ENCODE results near the gene SLC6A13.

Gene SLC6A13

DNA sequence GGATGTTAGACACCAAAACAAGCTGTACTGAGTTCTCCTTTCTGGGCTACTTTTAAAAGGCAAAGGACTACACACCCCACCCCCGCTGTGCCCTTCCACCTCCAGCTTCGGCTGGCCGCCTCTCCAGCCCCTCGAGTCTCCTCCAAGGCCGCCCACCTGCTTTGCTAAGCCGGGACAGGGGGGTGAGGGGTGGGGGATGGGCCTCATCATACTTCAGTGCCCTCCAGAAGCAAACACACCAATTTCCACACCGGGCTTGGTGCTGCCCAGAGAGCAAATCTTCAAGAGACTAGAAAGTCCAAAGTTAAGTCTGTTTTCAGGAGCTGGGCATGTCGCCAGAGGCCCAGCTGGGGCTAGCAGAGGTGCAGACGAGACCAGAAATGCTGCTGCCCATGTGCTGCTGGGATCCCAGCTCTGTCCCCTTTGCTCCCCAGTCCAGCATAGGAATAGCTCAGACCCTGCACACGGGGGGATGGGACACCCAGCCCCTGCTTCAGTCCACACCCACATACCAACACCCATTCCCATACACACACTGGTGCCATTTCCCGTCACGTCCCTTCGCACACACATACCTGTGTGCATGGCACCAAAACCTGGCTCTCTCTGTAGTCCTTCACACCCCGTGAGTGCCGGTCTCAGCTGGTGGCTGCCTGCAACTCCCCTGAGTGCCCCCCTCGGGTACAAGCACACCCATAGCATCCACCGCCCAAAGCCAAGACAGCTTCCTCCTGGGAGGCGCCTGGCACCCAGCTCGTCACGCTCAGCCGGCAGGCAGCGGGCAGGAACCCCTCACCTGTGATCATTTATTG lies 49.7 kb downstream of the SLC6A13 start:
- H3K4me3 ChIP-seq (ENCODE audit: low read length): no peak overlapping the region
- no peaks in the 10 kb centered on the region for H3K9me3 ChIP-seq (ENCODE audit: control insufficient read depth, low read length)
- peak; percentile 16 for DNase-seq (ENCODE audit: low read depth)
- H3K4me1 ChIP-seq (ENCODE audit: control insufficient read depth, insufficient read depth, low read length): peaks cover 10% of the 10 kb centered on the region
- H3K36me3 ChIP-seq (ENCODE audit: control insufficient read depth, insufficient read depth, low read length, severe bottlenecking): no peaks in the 10 kb centered on the region
- H3K9ac ChIP-seq (ENCODE audit: low read length): no peak overlapping the region
- H3K27me3 ChIP-seq (replicated peaks; ENCODE audit: control insufficient read depth, insufficient read depth, low read length): peaks cover 55% of the 10 kb centered on the region

DNA sequence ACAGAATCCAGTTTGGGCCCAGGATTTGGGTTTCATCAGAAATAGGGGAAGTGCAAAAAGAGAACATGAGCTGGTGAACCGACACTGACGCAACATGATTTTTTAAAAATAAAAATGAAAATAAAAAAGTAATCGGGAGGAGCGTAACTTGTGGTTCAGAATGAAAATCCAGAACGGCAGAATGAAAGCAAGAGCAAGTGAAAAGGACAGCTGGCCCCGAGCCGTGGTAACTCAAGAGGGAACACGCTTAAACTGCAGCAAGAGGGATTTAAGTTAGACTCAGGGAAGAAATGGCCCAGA lies 50.3 kb downstream of the SLC6A13 start:
- DNase-seq (ENCODE audit: low read depth): no peak
- no peak overlapping the region for H3K4me3 ChIP-seq (ENCODE audit: low read length)
- peaks cover 10% of the 10 kb centered on the region for H3K4me1 ChIP-seq (ENCODE audit: control insufficient read depth, insufficient read depth, low read length)
- H3K9me3 ChIP-seq (ENCODE audit: control insufficient read depth, low read length): no peaks in the 10 kb centered on the region
- peaks cover 58% of the 10 kb centered on the region for H3K27me3 ChIP-seq (replicated peaks; ENCODE audit: control insufficient read depth, insufficient read depth, low read length)
- H3K36me3 ChIP-seq (ENCODE audit: control insufficient read depth, insufficient read depth, low read length, severe bottlenecking): no peaks in the 10 kb centered on the region
- no peak overlapping the region for H3K9ac ChIP-seq (ENCODE audit: low read length)

- H3K36me3 ChIP-seq (ENCODE audit: control insufficient read depth, insufficient read depth, low read length, severe bottlenecking): no peaks in the 10 kb centered on the region
- peaks cover 10% of the 10 kb centered on the region for H3K4me1 ChIP-seq (ENCODE audit: control insufficient read depth, insufficient read depth, low read length)
- H3K4me3 ChIP-seq (ENCODE audit: low read length): no peak overlapping the region
- peaks cover 59% of the 10 kb centered on the region for H3K27me3 ChIP-seq (replicated peaks; ENCODE audit: control insufficient read depth, insufficient read depth, low read length)
- no peak for DNase-seq (ENCODE audit: low read depth)
- no peak overlapping the region for H3K9ac ChIP-seq (ENCODE audit: low read length)
- no peaks in the 10 kb centered on the region for H3K9me3 ChIP-seq (ENCODE audit: control insufficient read depth, low read length)
Observed at GRCh38 chr12:211639-212414, 50.8 kb downstream of the SLC6A13 start.

DNA sequence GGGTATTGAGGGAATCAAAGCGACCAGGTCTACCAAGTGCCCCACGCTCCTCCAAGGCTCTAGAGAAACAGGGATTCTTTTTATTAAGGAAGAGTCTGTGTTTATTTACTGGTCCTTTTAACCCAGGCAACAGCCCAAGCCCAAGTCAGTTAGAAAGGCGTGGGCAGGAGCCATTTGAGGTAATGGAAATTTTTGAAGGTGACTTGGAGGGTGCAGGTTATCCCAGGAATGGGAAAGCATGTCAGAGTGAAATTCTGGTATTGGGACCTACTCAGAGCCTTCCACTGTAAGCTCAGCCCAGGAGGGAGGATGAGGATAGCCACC lies 51.5 kb downstream of the SLC6A13 start:
- H3K9ac ChIP-seq (ENCODE audit: low read length): no peak overlapping the region
- peaks cover 62% of the 10 kb centered on the region for H3K27me3 ChIP-seq (replicated peaks; ENCODE audit: control insufficient read depth, insufficient read depth, low read length)
- no peak for DNase-seq (ENCODE audit: low read depth)
- no peaks in the 10 kb centered on the region for H3K9me3 ChIP-seq (ENCODE audit: control insufficient read depth, low read length)
- H3K4me1 ChIP-seq (ENCODE audit: control insufficient read depth, insufficient read depth, low read length): peaks cover 10% of the 10 kb centered on the region
- no peak overlapping the region for H3K4me3 ChIP-seq (ENCODE audit: low read length)
- no peaks in the 10 kb centered on the region for H3K36me3 ChIP-seq (ENCODE audit: control insufficient read depth, insufficient read depth, low read length, severe bottlenecking)

- H3K27me3 ChIP-seq (replicated peaks; ENCODE audit: control insufficient read depth, insufficient read depth, low read length): peaks cover 62% of the 10 kb centered on the region
- peaks cover 10% of the 10 kb centered on the region for H3K4me1 ChIP-seq (ENCODE audit: control insufficient read depth, insufficient read depth, low read length)
- no peak overlapping the region for H3K4me3 ChIP-seq (ENCODE audit: low read length)
- H3K9ac ChIP-seq (ENCODE audit: low read length): no peak overlapping the region
- H3K36me3 ChIP-seq (ENCODE audit: control insufficient read depth, insufficient read depth, low read length, severe bottlenecking): no peaks in the 10 kb centered on the region
- H3K9me3 ChIP-seq (ENCODE audit: control insufficient read depth, low read length): no peaks in the 10 kb centered on the region
- no peak for DNase-seq (ENCODE audit: low read depth)
Observed at GRCh38 chr12:210277-211141, 52.1 kb downstream of the SLC6A13 start.

DNA sequence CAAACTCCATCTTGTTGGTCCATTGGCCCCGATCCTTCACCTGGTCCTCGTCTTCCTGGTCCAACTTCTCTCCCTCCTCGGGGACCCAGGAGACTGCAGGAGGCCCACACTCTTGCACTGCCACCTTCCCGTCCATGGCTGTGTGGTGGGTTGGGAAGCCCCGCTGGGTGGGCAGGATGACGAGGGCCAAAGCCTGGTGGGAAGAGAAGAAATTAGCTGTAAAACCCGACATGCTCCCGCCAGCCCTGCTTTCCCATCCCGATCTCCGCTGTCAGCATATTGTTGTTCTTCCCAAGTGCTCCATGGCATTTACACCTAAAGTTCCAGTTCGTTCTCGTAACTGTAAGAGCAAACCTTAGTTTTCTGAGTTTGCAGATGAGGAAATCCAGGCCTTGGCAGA lies 52.8 kb downstream of the SLC6A13 start:
- H3K9ac ChIP-seq (ENCODE audit: low read length): no peak overlapping the region
- no peaks in the 10 kb centered on the region for H3K9me3 ChIP-seq (ENCODE audit: control insufficient read depth, low read length)
- DNase-seq (ENCODE audit: low read depth): no peak
- no peaks in the 10 kb centered on the region for H3K36me3 ChIP-seq (ENCODE audit: control insufficient read depth, insufficient read depth, low read length, severe bottlenecking)
- no peak overlapping the region for H3K4me3 ChIP-seq (ENCODE audit: low read length)
- peaks cover 10% of the 10 kb centered on the region for H3K4me1 ChIP-seq (ENCODE audit: control insufficient read depth, insufficient read depth, low read length)
- H3K27me3 ChIP-seq (replicated peaks; ENCODE audit: control insufficient read depth, insufficient read depth, low read length): peaks cover 62% of the 10 kb centered on the region

DNA sequence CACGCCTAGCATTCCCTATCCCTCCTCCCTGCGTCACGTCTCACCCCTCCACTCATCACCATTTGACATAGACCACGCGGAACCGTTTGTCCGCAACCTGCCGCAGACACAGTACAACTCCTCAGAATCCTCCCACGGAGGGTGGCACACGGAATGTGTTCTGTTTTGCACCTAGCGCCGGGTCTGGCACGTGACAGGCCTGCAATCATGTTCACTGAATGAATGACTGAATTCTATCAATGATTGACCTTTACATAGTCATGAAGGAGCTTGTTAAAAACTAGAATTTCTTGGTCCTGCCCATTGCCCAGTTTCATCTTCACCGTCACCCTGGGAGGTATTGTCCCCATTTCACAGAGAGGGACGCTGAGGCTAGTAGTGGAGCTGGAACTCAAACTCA lies 53.4 kb downstream of the SLC6A13 start:
- no peaks in the 10 kb centered on the region for H3K9me3 ChIP-seq (ENCODE audit: control insufficient read depth, low read length)
- H3K4me1 ChIP-seq (ENCODE audit: control insufficient read depth, insufficient read depth, low read length): peaks cover 10% of the 10 kb centered on the region
- H3K4me3 ChIP-seq (ENCODE audit: low read length): no peak overlapping the region
- H3K9ac ChIP-seq (ENCODE audit: low read length): no peak overlapping the region
- no peak for DNase-seq (ENCODE audit: low read depth)
- no peaks in the 10 kb centered on the region for H3K36me3 ChIP-seq (ENCODE audit: control insufficient read depth, insufficient read depth, low read length, severe bottlenecking)
- peaks cover 68% of the 10 kb centered on the region for H3K27me3 ChIP-seq (replicated peaks; ENCODE audit: control insufficient read depth, insufficient read depth, low read length)

DNA sequence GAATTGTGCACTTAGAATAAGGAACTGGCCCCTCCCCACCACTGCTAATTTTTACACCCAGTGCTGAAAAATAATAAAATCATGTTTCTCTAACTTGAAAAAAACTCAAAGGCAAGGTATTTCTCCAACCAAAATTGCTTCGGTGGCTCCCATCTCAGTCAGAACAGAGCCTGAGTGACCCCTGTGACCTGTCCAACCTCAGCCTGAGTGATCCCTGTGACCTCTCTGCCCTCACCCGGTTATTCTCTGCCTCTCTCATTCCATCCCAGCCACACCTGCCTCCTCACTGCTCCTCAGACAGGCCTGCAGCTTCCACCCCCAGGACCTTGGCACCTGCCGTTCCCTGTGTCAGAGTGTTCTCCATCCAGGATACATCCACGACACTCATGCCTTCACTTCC lies 53.8 kb downstream of the SLC6A13 start:
- Histone ChIP-seq H3K9me3 (ENCODE audit: control insufficient read depth, low read length) (no peaks in the 10 kb centered on the region), H3K27me3 (replicated peaks; ENCODE audit: control insufficient read depth, insufficient read depth, low read length) (peaks cover 69% of the 10 kb centered on the region), H3K36me3 (ENCODE audit: control insufficient read depth, insufficient read depth, low read length, severe bottlenecking) (no peaks in the 10 kb centered on the region)

GRCh38 chr12:207804-208203 lies 54.8 kb downstream of the SLC6A13 start:
- H3K4me1 ChIP-seq (ENCODE audit: control insufficient read depth, insufficient read depth, low read length): peaks cover 4% of the 10 kb centered on the region
- H3K27me3 ChIP-seq (replicated peaks; ENCODE audit: control insufficient read depth, insufficient read depth, low read length): peaks cover 60% of the 10 kb centered on the region
- H3K9ac ChIP-seq (ENCODE audit: low read length): no peak overlapping the region
- no peaks in the 10 kb centered on the region for H3K9me3 ChIP-seq (ENCODE audit: control insufficient read depth, low read length)
- no peaks in the 10 kb centered on the region for H3K36me3 ChIP-seq (ENCODE audit: control insufficient read depth, insufficient read depth, low read length, severe bottlenecking)
- DNase-seq (ENCODE audit: low read depth): no peak
- H3K4me3 ChIP-seq (ENCODE audit: low read length): no peak overlapping the region

More for the DNA sequence above, 53.8 kb downstream of the SLC6A13 start:
- Histone ChIP-seq H3K9ac (ENCODE audit: low read length) (no peak overlapping the region), H3K4me1 (ENCODE audit: control insufficient read depth, insufficient read depth, low read length) (peaks cover 10% of the 10 kb centered on the region), H3K4me3 (ENCODE audit: low read length) (no peak overlapping the region)
- no peak for DNase-seq (ENCODE audit: low read depth)

- Histone ChIP-seq H3K9ac (ENCODE audit: low read length) (no peak overlapping the region), H3K27me3 (replicated peaks; ENCODE audit: control insufficient read depth, insufficient read depth, low read length) (peaks cover 57% of the 10 kb centered on the region), H3K36me3 (ENCODE audit: control insufficient read depth, insufficient read depth, low read length, severe bottlenecking) (no peaks in the 10 kb centered on the region), H3K9me3 (ENCODE audit: control insufficient read depth, low read length) (no peaks in the 10 kb centered on the region), H3K4me3 (ENCODE audit: low read length) (no peak overlapping the region), H3K4me1 (ENCODE audit: control insufficient read depth, insufficient read depth, low read length) (peaks cover 4% of the 10 kb centered on the region)
- DNase-seq (ENCODE audit: low read depth): no peak
Observed at GRCh38 chr12:206746-207440, 55.7 kb downstream of the SLC6A13 start.

- DNase-seq (ENCODE audit: low read depth): no peak
- Histone ChIP-seq H3K9ac (ENCODE audit: low read length) (no peak overlapping the region), H3K36me3 (ENCODE audit: control insufficient read depth, insufficient read depth, low read length, severe bottlenecking) (no peaks in the 10 kb centered on the region), H3K27me3 (replicated peaks; ENCODE audit: control insufficient read depth, insufficient read depth, low read length) (peaks cover 48% of the 10 kb centered on the region), H3K4me3 (ENCODE audit: low read length) (no peak overlapping the region), H3K4me1 (ENCODE audit: control insufficient read depth, insufficient read depth, low read length) (peaks cover 4% of the 10 kb centered on the region), H3K9me3 (ENCODE audit: control insufficient read depth, low read length) (no peaks in the 10 kb centered on the region)
Observed at GRCh38 chr12:205026-205425, 57.6 kb downstream of the SLC6A13 start.

Data from adipocyte (in vitro differentiated cells).